WTC11 (cell line): ENCODE data around the gene NWD2. TPM values are rescaled to one million over a fixed set of nuclear protein-coding genes. Genes with fewer than 3 reads are reported as not detected.

Experiments
- ATAC-seq: fragments of 200-7000 bp; cut with Tn5 transposase; 2 replicates; pipeline ENCODE4 v1.10.0; 2021; ENCODE audit warnings: mild to moderate bottlenecking, moderate library complexity
- CTCF ChIA-PET: fragments of 300-600 bp; sonication (Branson Sonifier 250); formaldehyde crosslinking; loops from one replicate; lab custom pipeline; 2021; ENCODE audit warnings: antibody characterized with exemption; lab: Charles Lee
- POLR2A ChIA-PET: fragments of 350-600 bp; sonication (Branson Sonifier 250); formaldehyde crosslinking; loops from one replicate; lab custom pipeline; 2021; ENCODE audit warnings: antibody characterized with exemption; lab: Charles Lee
- DNase-seq: peaks from one replicate; pipeline ENCODE4 v3.0.0; 2021; ENCODE audit warnings: low spot score
- H3K27ac Mint-ChIP-seq: 2 replicates; pipeline ENCODE4 v1.8.0; 2021; ENCODE audit warnings: mixed read lengths
- H3K27me3 Mint-ChIP-seq: 2 replicates; pipeline ENCODE4 v1.8.0; 2021; ENCODE audit warnings: low read depth, mild to moderate bottlenecking, moderate library complexity, mixed read lengths
- H3K36me3 Mint-ChIP-seq: 2 replicates; pipeline ENCODE4 v1.8.0; 2021; ENCODE audit warnings: mixed read lengths
- H3K4me1 Mint-ChIP-seq: 2 replicates; pipeline ENCODE4 v1.8.0; 2022; ENCODE audit warnings: mixed read lengths
- H3K4me3 Mint-ChIP-seq: 2 replicates; pipeline ENCODE4 v1.8.0; 2021; ENCODE audit warnings: mild to moderate bottlenecking, moderate library complexity, mixed read lengths
- H3K9me3 Mint-ChIP-seq: 2 replicates; pipeline ENCODE4 v1.8.0; 2021; ENCODE audit warnings: mixed read lengths
- ELF4 ChIP-seq: sonication (generic); formaldehyde crosslinking; IDR thresholded peaks from 2 replicates; pipeline ENCODE4 v1.8.1; 2022; ENCODE audit warnings: low read depth, mild to moderate bottlenecking, moderate library complexity, missing genetic modification reagents
- GABPB1 ChIP-seq: sonication (generic); formaldehyde crosslinking; IDR thresholded peaks from 2 replicates; pipeline ENCODE4 v1.8.1; 2023; ENCODE audit warnings: mild to moderate bottlenecking, missing genetic modification reagents
- MYBL2 ChIP-seq: sonication (generic); formaldehyde crosslinking; IDR thresholded peaks from 2 replicates; pipeline ENCODE4 v1.8.1; 2023; ENCODE audit warnings: mild to moderate bottlenecking, moderate library complexity, missing genetic modification reagents
- ZNF219 ChIP-seq: sonication (generic); formaldehyde crosslinking; IDR thresholded peaks from 2 replicates; pipeline ENCODE4 v1.8.0; 2023; ENCODE audit warnings: missing genetic modification reagents, mild to moderate bottlenecking, borderline replicate concordance
- ZNF416 ChIP-seq: fragments of 250-450 bp; sonication (Bioruptor Pico); IDR thresholded peaks from 2 replicates; pipeline ENCODE4 v1.9.0; 2021; ENCODE audit warnings: mild to moderate bottlenecking, inconsistent platforms
- total RNA-seq: library from RNA; stranded (reverse); gene quantifications from 3 replicates; pipeline ENCODE4 v1.2.3, GENCODE V29; 2021
- TF ChIP-seq, protein P1 (sequence below): sonication (generic); formaldehyde crosslinking; IDR thresholded peaks from 2 replicates; pipeline ENCODE4 v1.8.0; 2022; ENCODE audit warnings: missing genetic modification reagents
- TF ChIP-seq, protein P2 (sequence below): sonication (generic); formaldehyde crosslinking; IDR thresholded peaks from 2 replicates; pipeline ENCODE4 v1.8.0; 2023; ENCODE audit warnings: missing genetic modification reagents, mild to moderate bottlenecking, borderline replicate concordance
- TF ChIP-seq, protein P3 (sequence below): fragments of 250-450 bp; sonication (Bioruptor Pico); IDR thresholded peaks from 2 replicates; pipeline ENCODE4 v1.9.0; 2021; ENCODE audit warnings: mild to moderate bottlenecking, borderline replicate concordance
- TF ChIP-seq, protein P4 (sequence below): sonication (generic); formaldehyde crosslinking; IDR thresholded peaks from 2 replicates; pipeline ENCODE4 v1.8.0; 2022; ENCODE audit warnings: mild to moderate bottlenecking, missing genetic modification reagents
- TF ChIP-seq, protein P5 (sequence below): fragments of 250-450 bp; sonication (Bioruptor Pico); conservative IDR thresholded peaks from 2 replicates; pipeline ENCODE4 v1.9.0; 2021; ENCODE audit warnings: mild to moderate bottlenecking
- TF ChIP-seq, protein P6 (sequence below): sonication (generic); formaldehyde crosslinking; IDR thresholded peaks from 2 replicates; pipeline ENCODE4 v1.8.1; 2022; ENCODE audit warnings: low read depth, missing genetic modification reagents, borderline replicate concordance
- TF ChIP-seq, protein P7 (sequence below): sonication (generic); formaldehyde crosslinking; IDR thresholded peaks from 2 replicates; pipeline ENCODE4 v1.8.0; 2022; ENCODE audit warnings: mild to moderate bottlenecking, missing genetic modification reagents

The NWD2 gene
- total RNA-seq, 1 experiment from 2014 or later: 0.07 TPM

DNA sequence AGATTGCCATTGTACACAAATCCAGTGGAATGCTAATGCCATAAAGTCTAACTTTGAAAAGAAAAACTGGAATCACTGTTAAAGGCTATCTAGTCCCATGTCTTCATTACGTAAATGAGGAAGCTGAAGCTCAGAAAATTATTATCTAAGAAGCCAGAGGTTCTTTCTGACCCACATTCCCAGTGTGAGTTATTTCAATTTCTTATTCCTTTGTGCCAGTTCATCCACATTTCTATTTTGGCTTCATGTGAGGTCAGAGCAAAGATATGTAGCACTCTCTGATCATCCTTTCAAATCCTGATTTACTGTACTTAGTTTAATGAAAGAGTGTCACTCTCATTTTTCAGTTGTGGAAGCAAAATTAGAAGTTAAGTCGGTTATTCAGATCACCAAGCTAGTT is 24.6 kb upstream of the NWD2 start:
- ChIA-PET CTCF (interaction anchor here (1.3 kb wide), 1 partner anchor 24 kb away, joined by 4 read pairs; no protein-coding TSS in a partner anchor), POLR2A (no interaction called here)
- 0 out of 2 replicates have a peak, but pooled peaks cover 3% of the 10 kb centered on the region for H3K9me3 Mint-ChIP-seq
- no peak overlapping the region for H3K27ac Mint-ChIP-seq
- no peak for TF ChIP-seq GABPB1 (CRISPR knock-in tag)
- TF ChIP-seq, protein P1, sequence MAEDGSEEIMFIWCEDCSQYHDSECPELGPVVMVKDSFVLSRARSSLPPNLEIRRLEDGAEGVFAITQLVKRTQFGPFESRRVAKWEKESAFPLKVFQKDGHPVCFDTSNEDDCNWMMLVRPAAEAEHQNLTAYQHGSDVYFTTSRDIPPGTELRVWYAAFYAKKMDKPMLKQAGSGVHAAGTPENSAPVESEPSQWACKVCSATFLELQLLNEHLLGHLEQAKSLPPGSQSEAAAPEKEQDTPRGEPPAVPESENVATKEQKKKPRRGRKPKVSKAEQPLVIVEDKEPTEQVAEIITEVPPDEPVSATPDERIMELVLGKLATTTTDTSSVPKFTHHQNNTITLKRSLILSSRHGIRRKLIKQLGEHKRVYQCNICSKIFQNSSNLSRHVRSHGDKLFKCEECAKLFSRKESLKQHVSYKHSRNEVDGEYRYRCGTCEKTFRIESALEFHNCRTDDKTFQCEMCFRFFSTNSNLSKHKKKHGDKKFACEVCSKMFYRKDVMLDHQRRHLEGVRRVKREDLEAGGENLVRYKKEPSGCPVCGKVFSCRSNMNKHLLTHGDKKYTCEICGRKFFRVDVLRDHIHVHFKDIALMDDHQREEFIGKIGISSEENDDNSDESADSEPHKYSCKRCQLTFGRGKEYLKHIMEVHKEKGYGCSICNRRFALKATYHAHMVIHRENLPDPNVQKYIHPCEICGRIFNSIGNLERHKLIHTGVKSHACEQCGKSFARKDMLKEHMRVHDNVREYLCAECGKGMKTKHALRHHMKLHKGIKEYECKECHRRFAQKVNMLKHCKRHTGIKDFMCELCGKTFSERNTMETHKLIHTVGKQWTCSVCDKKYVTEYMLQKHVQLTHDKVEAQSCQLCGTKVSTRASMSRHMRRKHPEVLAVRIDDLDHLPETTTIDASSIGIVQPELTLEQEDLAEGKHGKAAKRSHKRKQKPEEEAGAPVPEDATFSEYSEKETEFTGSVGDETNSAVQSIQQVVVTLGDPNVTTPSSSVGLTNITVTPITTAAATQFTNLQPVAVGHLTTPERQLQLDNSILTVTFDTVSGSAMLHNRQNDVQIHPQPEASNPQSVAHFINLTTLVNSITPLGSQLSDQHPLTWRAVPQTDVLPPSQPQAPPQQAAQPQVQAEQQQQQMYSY (CRISPR knock-in tag): no peak
- TF ChIP-seq, protein P2, sequence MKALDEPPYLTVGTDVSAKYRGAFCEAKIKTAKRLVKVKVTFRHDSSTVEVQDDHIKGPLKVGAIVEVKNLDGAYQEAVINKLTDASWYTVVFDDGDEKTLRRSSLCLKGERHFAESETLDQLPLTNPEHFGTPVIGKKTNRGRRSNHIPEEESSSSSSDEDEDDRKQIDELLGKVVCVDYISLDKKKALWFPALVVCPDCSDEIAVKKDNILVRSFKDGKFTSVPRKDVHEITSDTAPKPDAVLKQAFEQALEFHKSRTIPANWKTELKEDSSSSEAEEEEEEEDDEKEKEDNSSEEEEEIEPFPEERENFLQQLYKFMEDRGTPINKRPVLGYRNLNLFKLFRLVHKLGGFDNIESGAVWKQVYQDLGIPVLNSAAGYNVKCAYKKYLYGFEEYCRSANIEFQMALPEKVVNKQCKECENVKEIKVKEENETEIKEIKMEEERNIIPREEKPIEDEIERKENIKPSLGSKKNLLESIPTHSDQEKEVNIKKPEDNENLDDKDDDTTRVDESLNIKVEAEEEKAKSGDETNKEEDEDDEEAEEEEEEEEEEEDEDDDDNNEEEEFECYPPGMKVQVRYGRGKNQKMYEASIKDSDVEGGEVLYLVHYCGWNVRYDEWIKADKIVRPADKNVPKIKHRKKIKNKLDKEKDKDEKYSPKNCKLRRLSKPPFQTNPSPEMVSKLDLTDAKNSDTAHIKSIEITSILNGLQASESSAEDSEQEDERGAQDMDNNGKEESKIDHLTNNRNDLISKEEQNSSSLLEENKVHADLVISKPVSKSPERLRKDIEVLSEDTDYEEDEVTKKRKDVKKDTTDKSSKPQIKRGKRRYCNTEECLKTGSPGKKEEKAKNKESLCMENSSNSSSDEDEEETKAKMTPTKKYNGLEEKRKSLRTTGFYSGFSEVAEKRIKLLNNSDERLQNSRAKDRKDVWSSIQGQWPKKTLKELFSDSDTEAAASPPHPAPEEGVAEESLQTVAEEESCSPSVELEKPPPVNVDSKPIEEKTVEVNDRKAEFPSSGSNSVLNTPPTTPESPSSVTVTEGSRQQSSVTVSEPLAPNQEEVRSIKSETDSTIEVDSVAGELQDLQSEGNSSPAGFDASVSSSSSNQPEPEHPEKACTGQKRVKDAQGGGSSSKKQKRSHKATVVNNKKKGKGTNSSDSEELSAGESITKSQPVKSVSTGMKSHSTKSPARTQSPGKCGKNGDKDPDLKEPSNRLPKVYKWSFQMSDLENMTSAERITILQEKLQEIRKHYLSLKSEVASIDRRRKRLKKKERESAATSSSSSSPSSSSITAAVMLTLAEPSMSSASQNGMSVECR (CRISPR knock-in tag): no peak
- TF ChIP-seq, protein P3, sequence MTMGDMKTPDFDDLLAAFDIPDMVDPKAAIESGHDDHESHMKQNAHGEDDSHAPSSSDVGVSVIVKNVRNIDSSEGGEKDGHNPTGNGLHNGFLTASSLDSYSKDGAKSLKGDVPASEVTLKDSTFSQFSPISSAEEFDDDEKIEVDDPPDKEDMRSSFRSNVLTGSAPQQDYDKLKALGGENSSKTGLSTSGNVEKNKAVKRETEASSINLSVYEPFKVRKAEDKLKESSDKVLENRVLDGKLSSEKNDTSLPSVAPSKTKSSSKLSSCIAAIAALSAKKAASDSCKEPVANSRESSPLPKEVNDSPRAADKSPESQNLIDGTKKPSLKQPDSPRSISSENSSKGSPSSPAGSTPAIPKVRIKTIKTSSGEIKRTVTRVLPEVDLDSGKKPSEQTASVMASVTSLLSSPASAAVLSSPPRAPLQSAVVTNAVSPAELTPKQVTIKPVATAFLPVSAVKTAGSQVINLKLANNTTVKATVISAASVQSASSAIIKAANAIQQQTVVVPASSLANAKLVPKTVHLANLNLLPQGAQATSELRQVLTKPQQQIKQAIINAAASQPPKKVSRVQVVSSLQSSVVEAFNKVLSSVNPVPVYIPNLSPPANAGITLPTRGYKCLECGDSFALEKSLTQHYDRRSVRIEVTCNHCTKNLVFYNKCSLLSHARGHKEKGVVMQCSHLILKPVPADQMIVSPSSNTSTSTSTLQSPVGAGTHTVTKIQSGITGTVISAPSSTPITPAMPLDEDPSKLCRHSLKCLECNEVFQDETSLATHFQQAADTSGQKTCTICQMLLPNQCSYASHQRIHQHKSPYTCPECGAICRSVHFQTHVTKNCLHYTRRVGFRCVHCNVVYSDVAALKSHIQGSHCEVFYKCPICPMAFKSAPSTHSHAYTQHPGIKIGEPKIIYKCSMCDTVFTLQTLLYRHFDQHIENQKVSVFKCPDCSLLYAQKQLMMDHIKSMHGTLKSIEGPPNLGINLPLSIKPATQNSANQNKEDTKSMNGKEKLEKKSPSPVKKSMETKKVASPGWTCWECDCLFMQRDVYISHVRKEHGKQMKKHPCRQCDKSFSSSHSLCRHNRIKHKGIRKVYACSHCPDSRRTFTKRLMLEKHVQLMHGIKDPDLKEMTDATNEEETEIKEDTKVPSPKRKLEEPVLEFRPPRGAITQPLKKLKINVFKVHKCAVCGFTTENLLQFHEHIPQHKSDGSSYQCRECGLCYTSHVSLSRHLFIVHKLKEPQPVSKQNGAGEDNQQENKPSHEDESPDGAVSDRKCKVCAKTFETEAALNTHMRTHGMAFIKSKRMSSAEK (CRISPR knock-in tag): no peak
- TF ChIP-seq ZNF416 (CRISPR knock-in tag): no peak
- TF ChIP-seq MYBL2 (CRISPR knock-in tag): no peak
- no peak for TF ChIP-seq ELF4 (CRISPR knock-in tag)
- no peak for TF ChIP-seq ZNF219 (CRISPR knock-in tag)
- TF ChIP-seq, protein P4, sequence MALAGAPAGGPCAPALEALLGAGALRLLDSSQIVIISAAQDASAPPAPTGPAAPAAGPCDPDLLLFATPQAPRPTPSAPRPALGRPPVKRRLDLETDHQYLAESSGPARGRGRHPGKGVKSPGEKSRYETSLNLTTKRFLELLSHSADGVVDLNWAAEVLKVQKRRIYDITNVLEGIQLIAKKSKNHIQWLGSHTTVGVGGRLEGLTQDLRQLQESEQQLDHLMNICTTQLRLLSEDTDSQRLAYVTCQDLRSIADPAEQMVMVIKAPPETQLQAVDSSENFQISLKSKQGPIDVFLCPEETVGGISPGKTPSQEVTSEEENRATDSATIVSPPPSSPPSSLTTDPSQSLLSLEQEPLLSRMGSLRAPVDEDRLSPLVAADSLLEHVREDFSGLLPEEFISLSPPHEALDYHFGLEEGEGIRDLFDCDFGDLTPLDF: no peak
- TF ChIP-seq, protein P5, sequence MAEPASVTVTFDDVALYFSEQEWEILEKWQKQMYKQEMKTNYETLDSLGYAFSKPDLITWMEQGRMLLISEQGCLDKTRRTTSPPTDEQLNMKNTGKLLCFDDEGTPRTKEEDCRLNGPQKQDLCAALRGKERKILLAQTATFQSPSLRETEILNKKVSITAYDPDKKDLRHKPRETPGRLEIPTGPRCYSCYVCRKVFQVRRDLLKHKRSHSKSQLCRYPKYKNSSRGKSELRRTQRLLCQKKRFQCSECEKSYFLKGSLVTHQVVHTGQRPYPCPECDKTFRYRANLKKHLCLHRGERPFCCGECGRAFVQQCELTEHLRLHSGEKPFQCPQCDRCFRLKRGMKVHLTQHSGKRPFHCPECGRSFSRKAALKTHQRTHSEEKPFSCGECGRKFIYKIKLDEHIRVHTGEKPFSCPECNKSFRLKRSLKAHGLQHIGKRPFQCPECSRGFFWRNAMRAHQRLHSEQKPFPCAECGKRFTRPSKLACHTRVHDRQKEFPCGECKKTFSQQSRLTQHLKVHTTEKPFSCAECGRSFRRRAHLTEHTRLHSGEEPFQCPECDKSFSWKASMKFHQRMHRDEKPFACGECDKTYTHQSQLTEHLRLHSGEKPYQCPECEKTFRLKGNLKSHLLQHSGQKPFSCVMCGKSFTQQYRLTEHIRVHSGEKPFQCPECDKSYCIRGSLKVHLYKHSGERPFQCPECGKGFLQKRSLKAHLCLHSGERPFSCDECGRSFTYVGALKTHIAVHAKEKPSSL (CRISPR knock-in tag): no peak
- TF ChIP-seq, protein P6, sequence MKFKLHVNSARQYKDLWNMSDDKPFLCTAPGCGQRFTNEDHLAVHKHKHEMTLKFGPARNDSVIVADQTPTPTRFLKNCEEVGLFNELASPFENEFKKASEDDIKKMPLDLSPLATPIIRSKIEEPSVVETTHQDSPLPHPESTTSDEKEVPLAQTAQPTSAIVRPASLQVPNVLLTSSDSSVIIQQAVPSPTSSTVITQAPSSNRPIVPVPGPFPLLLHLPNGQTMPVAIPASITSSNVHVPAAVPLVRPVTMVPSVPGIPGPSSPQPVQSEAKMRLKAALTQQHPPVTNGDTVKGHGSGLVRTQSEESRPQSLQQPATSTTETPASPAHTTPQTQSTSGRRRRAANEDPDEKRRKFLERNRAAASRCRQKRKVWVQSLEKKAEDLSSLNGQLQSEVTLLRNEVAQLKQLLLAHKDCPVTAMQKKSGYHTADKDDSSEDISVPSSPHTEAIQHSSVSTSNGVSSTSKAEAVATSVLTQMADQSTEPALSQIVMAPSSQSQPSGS (CRISPR knock-in tag): no peak
- TF ChIP-seq, protein P7, sequence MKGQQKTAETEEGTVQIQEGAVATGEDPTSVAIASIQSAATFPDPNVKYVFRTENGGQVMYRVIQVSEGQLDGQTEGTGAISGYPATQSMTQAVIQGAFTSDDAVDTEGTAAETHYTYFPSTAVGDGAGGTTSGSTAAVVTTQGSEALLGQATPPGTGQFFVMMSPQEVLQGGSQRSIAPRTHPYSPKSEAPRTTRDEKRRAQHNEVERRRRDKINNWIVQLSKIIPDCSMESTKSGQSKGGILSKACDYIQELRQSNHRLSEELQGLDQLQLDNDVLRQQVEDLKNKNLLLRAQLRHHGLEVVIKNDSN (CRISPR knock-in tag): no peak
- ATAC-seq (no peak), DNase-seq (no peak)
- H3K4me3 Mint-ChIP-seq: no peak overlapping the region
- no peaks in the 10 kb centered on the region for H3K36me3 Mint-ChIP-seq
- no peaks in the 10 kb centered on the region for H3K27me3 Mint-ChIP-seq
- H3K4me1 Mint-ChIP-seq: no peaks in the 10 kb centered on the region
